NOMO-1 treated with DMSO at 0.1 percent for 48 hours (cell line): ENCODE data around the gene PTPRE.

Experiments used
- DNase-seq: peaks from one replicate; lab custom pipeline; 2025; ENCODE audit not compliant: unreplicated experiment; lab: John Stamatoyannopoulos, UW

The PTPRE gene

DNA sequence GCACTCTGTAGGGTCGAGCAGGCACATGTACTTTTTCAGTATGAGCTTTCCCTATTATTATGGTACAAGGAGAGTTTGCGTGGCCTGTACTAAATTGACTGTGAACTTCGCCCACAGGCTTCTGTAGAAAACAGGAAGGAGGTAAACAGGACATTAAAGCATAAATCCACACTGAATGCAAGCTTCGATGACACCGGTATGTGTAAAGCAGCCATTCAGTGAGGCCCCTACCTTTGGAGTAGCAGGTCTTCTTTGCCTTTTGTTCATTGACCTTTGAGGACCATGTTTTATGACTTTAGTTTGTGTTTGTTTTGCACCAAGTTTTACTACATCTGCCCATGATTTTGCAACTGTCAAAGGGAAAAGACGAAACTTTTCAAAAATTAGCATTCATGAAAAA is 204.8 kb downstream of the PTPRE start:
- DNase-seq: no peak

DNA sequence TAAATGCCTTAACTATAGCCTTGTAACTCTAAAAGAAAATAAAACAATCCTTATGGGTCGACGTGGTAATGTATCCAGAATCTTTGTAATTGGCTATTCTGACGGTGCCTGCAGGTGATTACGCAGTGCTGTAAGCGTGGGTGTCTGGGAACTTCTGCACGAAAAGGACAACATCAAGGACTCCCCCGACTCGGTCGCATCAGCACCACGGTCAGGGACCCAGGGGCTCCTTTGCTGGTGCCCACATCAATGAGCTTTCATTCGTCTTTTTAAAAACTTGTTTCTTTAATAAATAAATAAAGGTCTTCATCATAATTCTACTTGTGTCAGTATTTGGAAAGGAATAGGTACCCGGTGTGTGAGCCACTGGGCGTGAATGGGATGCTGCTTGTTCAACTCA is 206.1 kb downstream of the PTPRE start:
- DNase-seq: no peak

DNA sequence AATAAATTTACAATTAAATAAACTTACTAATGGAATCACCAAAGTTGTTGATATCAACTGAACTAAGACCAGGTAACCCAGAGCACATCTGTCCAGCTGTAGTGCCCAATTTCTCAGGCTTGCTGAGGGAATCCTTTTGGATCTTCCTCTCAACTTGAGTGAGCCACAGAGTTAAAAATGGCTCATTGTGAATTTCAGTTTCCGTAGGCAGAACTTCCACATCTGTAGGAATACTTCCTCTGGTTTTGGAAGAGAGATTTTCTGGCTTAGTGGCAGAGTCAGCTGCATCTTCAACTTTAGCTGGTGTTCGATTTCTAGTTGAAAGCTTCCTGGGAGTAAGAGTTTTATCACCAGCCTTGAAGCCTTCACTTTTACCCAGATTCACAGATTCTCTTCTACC is 208.0 kb downstream of the PTPRE start:
- no peak for DNase-seq

DNA sequence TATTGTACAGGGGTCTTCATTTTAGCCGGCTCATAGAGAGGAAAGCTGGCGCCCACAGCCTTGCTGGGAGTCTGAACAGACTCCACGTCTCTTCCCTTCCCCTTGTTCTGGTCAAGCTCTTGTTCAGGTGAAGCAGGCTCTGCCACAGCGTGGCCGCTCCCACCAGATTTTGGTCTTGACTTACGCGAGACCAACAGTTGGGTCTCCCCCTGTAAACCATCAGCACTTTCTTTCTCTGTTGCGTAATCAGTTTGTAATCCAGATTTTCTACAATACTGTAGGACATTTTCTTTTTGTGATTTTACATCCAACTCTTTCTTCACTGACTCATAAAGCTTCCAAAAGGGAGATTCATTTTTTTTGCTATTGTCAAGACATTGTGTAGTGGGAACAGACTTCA is 208.5 kb downstream of the PTPRE start:
- DNase-seq: no peak

DNA sequence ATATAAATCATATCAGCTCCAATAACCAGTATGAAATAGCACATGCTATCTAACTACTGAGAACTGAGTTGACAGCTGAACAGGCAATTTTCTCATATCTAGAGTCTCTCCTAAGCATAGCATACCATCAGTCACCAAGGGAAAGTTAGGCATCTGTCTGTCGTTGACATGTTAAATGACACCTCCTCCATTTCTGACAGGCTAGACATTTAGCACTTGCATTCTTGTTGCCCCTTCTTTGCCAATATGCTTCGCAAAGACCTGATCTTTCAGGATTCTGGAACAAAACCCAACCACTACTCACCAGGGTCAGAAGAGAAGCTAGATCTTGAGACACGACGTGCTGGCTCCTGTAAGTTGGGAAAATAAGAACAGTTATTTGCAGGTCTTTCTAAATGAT is 209.3 kb downstream of the PTPRE start:
- DNase-seq: no peak

DNA sequence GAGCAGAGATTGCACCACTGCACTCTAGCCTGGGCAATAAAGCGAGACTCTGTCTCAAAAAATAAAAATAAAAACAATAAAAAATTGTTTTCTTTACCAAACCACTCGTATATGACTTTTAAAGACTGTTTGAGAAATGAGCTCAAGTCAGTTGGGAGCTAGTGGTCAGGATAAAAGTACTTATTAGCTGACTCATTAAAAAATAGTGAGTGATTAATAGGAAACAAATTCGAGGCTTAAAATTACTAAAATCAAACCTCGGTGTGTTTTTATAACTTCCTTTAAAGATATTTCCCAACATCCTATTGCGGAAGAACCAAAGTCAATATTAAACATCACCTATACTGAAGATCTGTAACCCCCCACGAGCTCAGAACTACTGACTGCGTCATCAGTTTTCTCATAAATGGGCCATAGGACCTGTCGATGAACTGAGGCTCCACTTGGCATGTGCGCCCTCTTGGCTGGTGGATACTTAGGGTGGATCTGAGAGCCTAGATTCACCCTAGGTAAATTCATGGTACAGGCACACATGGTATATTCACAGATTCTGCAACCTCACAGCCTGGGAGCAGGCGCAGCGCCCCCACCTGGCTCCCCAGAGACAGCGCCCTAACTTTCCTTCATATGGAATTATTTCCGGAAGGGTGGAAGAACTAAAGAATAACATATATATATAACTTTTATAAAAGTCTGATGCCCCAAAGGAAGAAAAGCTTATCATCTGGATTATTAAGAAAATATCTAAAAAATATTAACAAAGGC is 210.1 kb downstream of the PTPRE start:
- no peak for DNase-seq

DNA sequence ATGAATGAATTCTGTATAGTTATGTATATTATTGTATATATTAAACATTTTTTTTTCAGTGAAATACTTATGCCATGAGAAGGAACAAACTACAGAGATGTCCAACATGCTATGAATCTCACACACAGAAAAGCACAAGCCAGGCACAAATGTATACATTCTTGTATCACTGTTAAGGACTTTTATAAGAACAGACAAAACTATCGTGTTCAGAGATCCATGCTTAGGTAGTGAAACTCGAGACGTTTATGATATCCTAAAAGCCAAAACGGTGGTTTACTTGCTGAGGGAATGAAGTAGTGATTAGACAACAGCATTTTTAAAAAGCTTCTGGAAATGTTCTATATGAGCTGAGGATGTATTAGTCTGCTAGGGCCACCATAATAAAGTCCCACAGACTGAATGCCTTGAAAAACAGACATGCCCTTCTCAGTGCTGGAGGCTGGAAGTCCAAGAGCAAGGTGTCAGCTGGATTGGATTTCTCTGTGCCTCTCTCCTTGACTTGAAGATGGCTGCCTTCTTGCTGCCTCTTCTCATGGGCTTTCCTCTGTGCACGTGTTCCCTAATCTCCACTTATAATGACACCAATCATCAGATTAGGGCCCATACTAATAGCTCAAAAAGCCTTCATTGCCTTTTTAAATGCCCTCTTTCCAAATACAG is 215.0 kb downstream of the PTPRE start:
- DNase-seq: no peak

DNA sequence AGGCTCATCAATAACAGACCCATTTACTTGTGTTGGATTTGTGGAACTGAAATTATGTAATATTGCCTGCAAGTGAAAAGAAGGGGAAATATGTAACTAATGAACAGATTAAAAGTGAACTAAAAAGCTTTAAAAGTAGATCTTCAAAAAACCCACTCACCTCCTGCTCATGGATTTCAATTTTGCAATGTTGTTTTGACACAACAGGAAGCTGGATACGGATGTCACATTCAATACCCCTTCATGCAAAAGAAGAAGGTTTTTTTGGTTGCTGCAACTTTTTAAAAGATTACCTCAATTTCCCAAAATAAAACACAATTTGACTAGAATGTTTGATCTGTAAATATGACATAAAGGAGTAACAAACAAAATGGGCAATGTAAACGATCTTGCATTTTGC is 216.0 kb downstream of the PTPRE start:
- DNase-seq: peak; percentile 7

DNA sequence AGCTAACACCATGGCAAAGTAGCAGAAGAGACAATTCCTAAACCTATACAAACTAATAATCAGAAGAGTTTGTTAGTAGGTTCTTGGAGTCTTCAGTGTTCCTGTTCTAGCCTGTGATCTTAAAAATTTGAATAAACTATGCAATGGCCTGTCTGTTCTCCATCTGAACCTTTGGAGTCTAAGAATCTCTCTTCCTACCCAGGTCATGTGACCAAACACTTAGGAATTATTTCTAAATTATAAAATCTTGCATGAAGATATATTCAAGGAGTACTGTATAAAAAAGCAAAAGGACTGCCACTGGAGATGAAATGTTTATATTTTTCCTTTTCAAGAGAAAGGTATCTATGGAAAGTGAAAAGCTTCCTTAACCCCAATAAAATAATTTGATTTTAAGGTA is 216.9 kb downstream of the PTPRE start:
- no peak for DNase-seq

DNA sequence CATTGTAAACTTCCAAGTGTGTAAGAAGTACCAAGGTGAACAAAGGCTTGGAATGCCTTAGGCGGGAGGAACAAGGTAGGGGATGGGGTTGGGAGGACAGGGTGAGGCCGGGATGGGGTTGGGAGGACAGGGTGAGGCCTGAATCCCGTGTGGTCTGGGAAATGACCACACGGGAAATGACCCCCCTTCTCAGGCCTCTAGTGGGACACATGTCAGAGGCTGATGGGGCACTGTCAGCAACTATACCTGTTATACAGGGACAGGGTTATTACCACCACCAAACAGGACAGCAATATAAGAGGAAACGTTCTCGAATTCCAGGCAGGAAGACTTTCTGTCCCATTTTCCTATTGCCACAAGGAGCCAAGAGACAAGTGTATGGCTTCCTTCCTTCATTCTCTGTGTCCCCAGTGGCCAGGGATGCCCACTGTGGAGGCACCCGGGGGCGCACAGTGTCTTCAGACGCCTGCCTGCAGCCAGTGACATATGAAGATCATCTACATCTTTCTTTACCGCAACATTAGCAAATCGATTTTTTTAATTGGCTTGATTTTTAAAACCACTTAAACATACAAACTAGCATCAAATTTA is 218.0 kb downstream of the PTPRE start:
- peak; percentile 5 for DNase-seq

DNA sequence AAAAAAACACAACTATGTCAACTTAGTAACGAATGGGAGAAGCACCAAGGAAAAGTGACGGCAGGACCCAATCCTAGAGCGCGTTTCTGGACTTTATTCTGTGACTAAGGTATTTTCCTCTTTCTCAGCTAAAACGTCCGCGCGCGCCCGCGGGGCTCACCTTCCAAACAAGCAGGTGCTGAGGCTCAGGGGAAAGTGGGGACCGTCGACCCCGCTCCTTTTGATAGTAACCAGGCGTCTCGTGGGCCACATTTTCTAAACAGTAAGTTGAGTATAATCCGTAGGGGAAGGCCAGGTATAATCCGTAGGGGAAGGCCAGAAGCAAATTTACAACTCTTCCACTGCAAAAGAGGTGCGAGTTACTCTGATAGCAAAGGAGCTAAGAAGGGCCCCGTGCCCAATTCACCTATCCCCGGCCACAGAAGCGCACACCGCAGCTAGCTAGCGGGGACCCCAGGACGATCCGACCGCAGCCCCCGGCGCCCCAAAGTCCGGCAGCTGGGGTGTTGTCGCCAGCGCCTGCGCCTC is 218.6 kb downstream of the PTPRE start:
- DNase-seq: no peak

DNA sequence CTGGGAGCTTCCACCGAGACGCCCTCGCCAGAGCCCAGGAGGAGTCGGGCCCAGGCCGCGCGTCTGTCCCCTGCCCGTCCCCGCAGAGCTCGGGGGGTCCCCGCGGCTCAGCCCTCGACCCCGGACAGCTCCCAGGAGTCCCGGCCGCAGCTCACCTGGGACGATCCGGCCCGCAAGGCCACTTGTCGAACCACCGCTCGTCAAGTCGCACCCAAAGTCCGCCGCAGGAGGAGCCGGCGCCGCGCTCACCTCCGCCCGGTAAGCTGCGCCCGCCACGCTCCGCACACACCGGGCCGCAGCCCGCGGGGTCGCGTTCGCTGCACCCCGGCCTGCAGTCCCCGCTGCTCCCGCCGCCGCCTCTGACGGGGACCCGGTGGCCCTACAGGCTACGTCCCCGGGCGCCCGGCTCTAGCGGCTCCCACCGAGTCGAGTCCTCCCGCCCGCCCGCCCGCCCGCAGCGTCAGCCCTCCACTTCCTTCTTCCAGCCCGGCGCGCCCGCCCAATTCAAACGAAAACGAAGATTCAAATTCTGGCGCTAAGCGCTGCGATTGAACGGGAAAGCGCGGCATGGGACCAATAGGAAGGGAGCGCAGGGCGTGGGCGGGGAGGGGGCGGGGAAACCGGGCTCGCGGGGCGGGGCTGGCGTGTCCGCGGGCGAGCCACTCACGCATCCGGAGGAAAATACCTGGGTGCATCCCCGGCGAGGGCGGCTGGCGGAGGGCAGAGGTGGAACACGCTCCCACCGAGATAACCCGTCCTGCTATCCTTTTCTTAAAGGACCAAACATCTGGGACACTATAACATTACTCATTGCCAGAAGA is 219.3 kb downstream of the PTPRE start, which contains the start of gene MKI67:
MKI67 (minus strand) TSS at position 480 of the 821 bp plus-strand sequence. CDS start 756 bp downstream, outside the sequence.
- DNase-seq: peak; percentile 91

DNA sequence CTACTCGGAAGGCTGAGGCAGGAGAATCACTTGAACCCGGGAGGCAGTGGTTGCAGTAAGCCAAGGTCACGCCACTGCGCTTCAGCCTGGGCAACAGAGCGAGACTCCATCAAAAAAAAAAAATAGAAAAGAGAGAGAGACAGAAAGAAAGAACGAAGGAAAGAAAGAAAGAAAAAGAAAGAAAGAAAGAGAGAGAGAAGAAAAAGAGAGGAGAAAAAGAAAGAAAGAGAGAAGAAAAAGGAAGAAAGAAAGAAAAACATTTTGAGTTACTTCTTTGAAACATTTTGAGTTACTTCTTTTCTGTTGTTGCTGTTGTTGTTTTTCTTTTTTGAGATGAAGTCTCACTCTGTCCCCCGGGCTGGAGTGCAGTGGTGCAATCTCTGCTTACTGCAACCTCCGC is 221.7 kb downstream of the PTPRE start:
- DNase-seq: no peak

DNA sequence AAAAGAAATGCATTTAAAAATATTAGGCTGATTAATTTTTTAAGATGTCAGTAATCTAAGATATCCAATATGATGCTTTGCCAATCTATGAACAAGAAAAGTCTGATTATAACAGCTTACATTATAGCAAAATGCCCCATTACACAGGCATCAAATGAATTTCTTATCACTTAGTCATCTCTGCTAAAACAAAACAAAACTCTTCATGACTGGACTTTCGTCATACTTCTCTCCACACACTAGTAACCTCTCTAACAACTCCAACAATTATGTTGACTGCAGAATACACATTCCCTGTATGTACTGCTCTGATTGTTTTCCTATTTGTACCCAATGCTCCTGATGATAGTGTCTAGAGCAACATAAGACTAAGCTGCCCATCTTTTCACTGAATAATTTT is 223.1 kb downstream of the PTPRE start:
- no peak for DNase-seq
